Measurements from ENCODE around the gene KCNMA1. TPM values are rescaled to one million over a fixed set of nuclear protein-coding genes. Genes with fewer than 3 reads are reported as not detected.

KCNMA1 gene
- total RNA-seq, 1 experiment from 2014 or later, result 20.7 TPM

GRCh38 chr10:77120666-77121376 lies 516.8 kb downstream of the KCNMA1 start:
- Histone ChIP-seq H3K9me3 (no peaks in the 10 kb centered on the region), H3K4me1 (no peaks in the 10 kb centered on the region), H3K4me3 (ENCODE audit: low read depth, low read length) (no peak overlapping the region), H3K27me3 (replicated peaks; ENCODE audit: control insufficient read depth, insufficient read depth, low read length) (no peaks in the 10 kb centered on the region; the same call in none of the 2 replicates), H3K36me3 (ENCODE audit: control insufficient read depth, insufficient read depth, low read length) (no peaks in the 10 kb centered on the region)
- no TSS peak for BruUV-seq (replicated peaks)
- intact Hi-C loops (cut with micrococcal nuclease; ENCODE audit: unreplicated experiment), result no loop called here
- no peak for DNase-seq
- Mint-ChIP-seq H3K9me3 (ENCODE audit: unreplicated experiment) (no peaks in the 10 kb centered on the region), H3K27ac (ENCODE audit: unreplicated experiment) (no peak overlapping the region), H3K4me1 (ENCODE audit: low read depth, unreplicated experiment) (no peaks in the 10 kb centered on the region), H3K36me3 (ENCODE audit: insufficient read depth, unreplicated experiment) (no peaks in the 10 kb centered on the region), H3K4me3 (ENCODE audit: unreplicated experiment) (no peak overlapping the region), H3K27me3 (ENCODE audit: insufficient read depth, unreplicated experiment) (peaks cover 6% of the 10 kb centered on the region)
- CTCF ChIA-PET, result no interaction called here
- TF ChIP-seq CTCF (IDR thresholded peaks at IDR 0.05; ENCODE audit: insufficient read depth in 1 of 2, low read depth in 1 of 2, low read length in 1 of 2, severe bottlenecking in 1 of 2, unreplicated experiment in 1 of 2), result no peak
- POLR2A ChIA-PET, result no interaction called here

- H3K36me3 Mint-ChIP-seq (ENCODE audit: insufficient read depth, unreplicated experiment), result no peaks in the 10 kb centered on the region
- BruUV-seq (replicated peaks), result no TSS peak
- Histone ChIP-seq H3K9me3 (no peaks in the 10 kb centered on the region), H3K36me3 (ENCODE audit: control insufficient read depth, insufficient read depth, low read length) (no peaks in the 10 kb centered on the region), H3K27me3 (replicated peaks; ENCODE audit: control insufficient read depth, insufficient read depth, low read length) (no peaks in the 10 kb centered on the region; the same call in none of the 2 replicates), H3K4me3 (ENCODE audit: low read depth, low read length) (no peak overlapping the region), H3K4me1 (no peaks in the 10 kb centered on the region)
- TF ChIP-seq CTCF (IDR thresholded peaks at IDR 0.05; ENCODE audit: insufficient read depth in 1 of 2, low read depth in 1 of 2, low read length in 1 of 2, severe bottlenecking in 1 of 2, unreplicated experiment in 1 of 2), result no peak
- ChIA-PET CTCF (no interaction called here), POLR2A (no interaction called here)
- peaks cover 3% of the 10 kb centered on the region for H3K27me3 Mint-ChIP-seq (ENCODE audit: insufficient read depth, unreplicated experiment)
- H3K4me1 Mint-ChIP-seq (ENCODE audit: low read depth, unreplicated experiment), result no peaks in the 10 kb centered on the region
- H3K27ac Mint-ChIP-seq (ENCODE audit: unreplicated experiment), result no peak overlapping the region
- no peak for DNase-seq
- intact Hi-C loops (cut with micrococcal nuclease; ENCODE audit: unreplicated experiment), result no loop called here
- H3K4me3 Mint-ChIP-seq (ENCODE audit: unreplicated experiment), result no peak overlapping the region
- no peaks in the 10 kb centered on the region for H3K9me3 Mint-ChIP-seq (ENCODE audit: unreplicated experiment)
These were observed 517.6 kb downstream of the KCNMA1 start for GRCh38 chr10:77120012-77120411.

- Mint-ChIP-seq H3K9me3 (ENCODE audit: unreplicated experiment) (no peaks in the 10 kb centered on the region), H3K27me3 (ENCODE audit: insufficient read depth, unreplicated experiment) (peaks cover 3% of the 10 kb centered on the region), H3K4me3 (ENCODE audit: unreplicated experiment) (no peak overlapping the region), H3K27ac (ENCODE audit: unreplicated experiment) (no peak overlapping the region), H3K36me3 (ENCODE audit: insufficient read depth, unreplicated experiment) (no peaks in the 10 kb centered on the region), H3K4me1 (ENCODE audit: low read depth, unreplicated experiment) (no peaks in the 10 kb centered on the region)
- no peaks in the 10 kb centered on the region for H3K4me1 ChIP-seq
- CTCF ChIA-PET, result no interaction called here
- POLR2A ChIA-PET, result no interaction called here
- TF ChIP-seq CTCF (IDR thresholded peaks at IDR 0.05; ENCODE audit: insufficient read depth in 1 of 2, low read depth in 1 of 2, low read length in 1 of 2, severe bottlenecking in 1 of 2, unreplicated experiment in 1 of 2), result no peak
- no peak for DNase-seq
- intact Hi-C loops (cut with micrococcal nuclease; ENCODE audit: unreplicated experiment), result no loop called here
- no peaks in the 10 kb centered on the region for H3K9me3 ChIP-seq
- no TSS peak for BruUV-seq (replicated peaks)
- H3K27me3 ChIP-seq (replicated peaks; ENCODE audit: control insufficient read depth, insufficient read depth, low read length), result no peaks in the 10 kb centered on the region; the same call in none of the 2 replicates
- no peak overlapping the region for H3K4me3 ChIP-seq (ENCODE audit: low read depth, low read length)
- no peaks in the 10 kb centered on the region for H3K36me3 ChIP-seq (ENCODE audit: control insufficient read depth, insufficient read depth, low read length)
These were observed 518.9 kb downstream of the KCNMA1 start for GRCh38 chr10:77118603-77119282.
